GM12878 (cell line): ENCODE data around the gene RNPS1. TPM values are rescaled to one million over a fixed set of nuclear protein-coding genes. Genes with fewer than 3 reads are reported as not detected.

Experiments
- ATF7 ChIP-seq: fragments of 450-650 bp; IDR thresholded peaks from 2 replicates; pipeline ENCODE4 v1.6.1; 2016; ENCODE audit warnings: low read depth, mild to moderate bottlenecking
- BRCA1 ChIP-seq: IDR thresholded peaks from 2 replicates; pipeline ENCODE4 v1.6.1; 2011; ENCODE audit warnings: low read depth, low read length, improper control_type of control experiment
- CHD2 ChIP-seq: IDR thresholded peaks from 2 replicates; pipeline ENCODE4 v1.6.1; 2011; ENCODE audit warnings: low read depth, low read length, improper control_type of control experiment, borderline replicate concordance
- E4F1 ChIP-seq: fragments of 450-650 bp; IDR thresholded peaks from 2 replicates; pipeline ENCODE4 v1.6.1; 2018; ENCODE audit warnings: borderline replicate concordance, mild to moderate bottlenecking; ENCODE audit not compliant: partially characterized antibody
- MEF2B ChIP-seq: fragments of 450-650 bp; IDR thresholded peaks from 2 replicates; pipeline ENCODE4 v1.6.1; 2018; ENCODE audit warnings: mild to moderate bottlenecking, moderate library complexity; ENCODE audit not compliant: partially characterized antibody, poor library complexity, severe bottlenecking
- MTA3 ChIP-seq: IDR thresholded peaks from 2 replicates; pipeline ENCODE4 v1.6.1; 2012; ENCODE audit warnings: low read length, inconsistent platforms, borderline replicate concordance
- TCF12 ChIP-seq: IDR thresholded peaks from 2 replicates; pipeline ENCODE4 v1.6.1; 2011; ENCODE audit warnings: low read depth, mild to moderate bottlenecking, low read length
- ZNF687 ChIP-seq: fragments of 450-650 bp; IDR thresholded peaks from 2 replicates; pipeline ENCODE4 v1.6.1; 2017; ENCODE audit warnings: mild to moderate bottlenecking, moderate library complexity
- polyA plus RNA-seq, 11 experiments: library from polyadenylated mRNA; depleted of rRNA in 4 of 11; unstranded in 6 of 11; stranded (reverse) in 5 of 11; fragments of >200 nt; fragmentation: Nextera tagmentation in 4 of 11; fragmentation: Illumina TruSeq in 1 of 11; extraction: Ambion mirVana in 4 of 11; extraction: Trizol in 1 of 11; gene quantifications; 1 replicate in 1 of 11; 2 replicates in 10 of 11; pipeline versions ENCODE4 v1.2.1 to v1.2.3, GENCODE V29; 2011 to 2016; ENCODE audit warnings: inconsistent platforms in 2 of 11, missing spikeins in 2 of 11, low read depth in 1 of 11
- total RNA-seq, 4 experiments: library from RNA; depleted of rRNA in 3 of 4; stranded (reverse); fragments of >200 nt in 3 of 4; fragmentation: Illumina TruSeq in 1 of 4; extraction: Trizol in 1 of 4; gene quantifications; 2 replicates each; pipeline versions ENCODE4 v1.2.1 to v1.2.3, GENCODE V29; 2013 to 2021

RNPS1 gene
- total and polyA plus RNA-seq, 10 of the 15 experiments (the other 5 are each of a cell fraction or from before 2014, with no cell fraction given): 38.2 to 359 (median 188) TPM

- peak; percentile 99 for TF ChIP-seq E4F1
- no peak for TF ChIP-seq MTA3
- TF ChIP-seq MEF2B: peak; percentile 61
- 0 out of 2 replicates have a peak, but pooled peaks have one; percentile 56 for TF ChIP-seq TCF12
- TF ChIP-seq CHD2: 0 out of 2 replicates have a peak, but pooled peaks have one; percentile 7
- TF ChIP-seq BRCA1: no peak
- TF ChIP-seq ZNF687: peak; percentile 19; the same call in 1 of the 2 replicates
- TF ChIP-seq ATF7: peak; percentile 90
Measured at GRCh38 chr16:2223221-2223941, 44.5 kb downstream of the RNPS1 start, which contains the start of gene E4F1 (continued).
